Measurements from ENCODE around the gene PIEZO1.
A peak's percentile ranks its signal among the peaks of the same experiment; 100 is the strongest.

The PIEZO1 gene

DNA sequence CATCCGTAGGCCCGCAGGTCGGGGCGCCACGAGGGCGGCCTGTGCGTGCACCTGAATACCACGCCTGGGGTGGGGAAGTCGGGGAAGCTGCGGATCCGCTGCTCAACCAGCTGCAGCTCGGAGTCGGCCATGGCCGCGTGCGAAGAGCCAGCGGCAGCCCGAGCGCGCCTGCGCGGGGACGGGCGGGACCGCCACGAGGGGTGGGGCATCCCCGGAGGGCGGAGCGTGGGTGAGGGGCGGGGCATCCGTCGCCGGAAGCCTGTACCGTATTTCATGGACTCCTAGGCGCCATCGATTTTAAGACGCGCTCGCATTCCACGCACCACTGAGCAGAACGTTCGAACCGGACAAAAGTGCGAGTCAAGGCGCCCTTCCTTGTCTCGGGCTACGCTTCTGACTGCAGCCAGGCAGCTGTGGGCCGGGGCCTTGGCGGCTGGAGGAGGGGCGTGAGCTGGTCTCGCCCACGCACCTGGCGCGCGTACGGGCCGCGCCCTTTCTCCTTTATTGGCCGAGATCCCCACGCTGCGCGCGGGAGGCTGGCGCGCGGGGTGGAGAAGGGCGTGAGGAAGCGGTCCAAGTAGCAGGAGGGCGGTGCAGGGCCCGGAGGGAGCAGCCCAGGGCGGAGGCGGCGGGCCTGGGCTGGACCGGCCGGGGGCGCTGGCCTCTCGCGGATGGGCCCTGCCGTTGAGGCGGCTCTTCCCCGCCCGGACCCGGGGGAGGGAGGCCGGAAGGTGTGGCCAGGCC lies 26.9 kb upstream of the PIEZO1 start, which contains the start of gene APRT:
Gene APRT, minus strand, starts transcription at position 160 of the 744 bp plus-strand sequence. Its CDS starts 29 bp downstream, at position 131.
- TF ChIP-seq, protein P1, sequence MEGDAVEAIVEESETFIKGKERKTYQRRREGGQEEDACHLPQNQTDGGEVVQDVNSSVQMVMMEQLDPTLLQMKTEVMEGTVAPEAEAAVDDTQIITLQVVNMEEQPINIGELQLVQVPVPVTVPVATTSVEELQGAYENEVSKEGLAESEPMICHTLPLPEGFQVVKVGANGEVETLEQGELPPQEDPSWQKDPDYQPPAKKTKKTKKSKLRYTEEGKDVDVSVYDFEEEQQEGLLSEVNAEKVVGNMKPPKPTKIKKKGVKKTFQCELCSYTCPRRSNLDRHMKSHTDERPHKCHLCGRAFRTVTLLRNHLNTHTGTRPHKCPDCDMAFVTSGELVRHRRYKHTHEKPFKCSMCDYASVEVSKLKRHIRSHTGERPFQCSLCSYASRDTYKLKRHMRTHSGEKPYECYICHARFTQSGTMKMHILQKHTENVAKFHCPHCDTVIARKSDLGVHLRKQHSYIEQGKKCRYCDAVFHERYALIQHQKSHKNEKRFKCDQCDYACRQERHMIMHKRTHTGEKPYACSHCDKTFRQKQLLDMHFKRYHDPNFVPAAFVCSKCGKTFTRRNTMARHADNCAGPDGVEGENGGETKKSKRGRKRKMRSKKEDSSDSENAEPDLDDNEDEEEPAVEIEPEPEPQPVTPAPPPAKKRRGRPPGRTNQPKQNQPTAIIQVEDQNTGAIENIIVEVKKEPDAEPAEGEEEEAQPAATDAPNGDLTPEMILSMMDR (IDR thresholded peaks at IDR 0.05; ENCODE audit: low read depth, low read length), result no peak
- peak; percentile 94 to 97 for DNase-seq (ENCODE audit: low read depth in 2 of 2)
- peak within 1 kb of the TSS; percentile 71 to 77 for H3K4me3 ChIP-seq (replicated peaks in 1 of 2; ENCODE audit: low read depth in 2 of 2, low read length in 2 of 2)

DNA sequence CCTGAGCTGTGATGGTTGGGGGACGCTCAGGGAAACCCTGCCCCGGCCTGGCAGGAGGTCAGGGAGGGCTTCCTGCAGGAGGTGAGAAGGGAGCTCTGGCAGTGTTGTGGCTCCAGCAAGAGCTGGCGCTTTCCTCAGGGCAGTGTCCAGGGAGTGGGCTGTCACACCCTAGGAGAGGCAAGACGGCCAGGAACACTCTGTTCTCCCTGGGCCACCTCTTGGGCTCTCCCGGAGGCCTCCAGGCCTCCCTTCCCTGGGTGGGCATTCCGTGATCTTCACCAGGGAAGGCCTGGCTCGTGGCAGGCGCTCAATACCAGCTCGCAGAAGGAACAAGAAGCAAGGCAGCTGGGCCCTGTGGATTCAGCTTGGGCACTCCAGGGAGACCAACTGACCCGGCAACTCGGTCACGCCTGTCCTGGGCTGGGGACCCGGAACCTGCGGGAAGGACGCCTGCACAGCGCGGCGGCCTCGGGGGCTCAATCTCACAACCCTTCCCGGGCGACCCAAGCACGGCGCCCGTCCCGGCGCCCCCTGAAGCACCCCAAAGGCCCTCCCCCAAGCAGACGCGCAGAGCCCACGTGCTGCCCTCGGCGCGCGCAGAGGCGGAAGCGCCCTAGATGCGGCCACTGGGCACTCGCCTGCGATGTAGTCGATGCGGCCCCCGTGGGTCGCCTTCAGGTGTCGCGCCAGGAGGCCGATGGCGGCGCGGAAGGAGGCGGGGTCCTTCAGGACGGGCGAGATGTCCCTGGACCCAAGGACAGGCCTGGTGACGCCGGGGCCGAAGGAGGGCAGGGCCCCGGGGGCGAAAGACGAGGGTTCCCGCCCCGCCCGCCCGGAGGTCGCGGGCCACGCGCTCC lies 26.1 kb upstream of the PIEZO1 start:
- TF ChIP-seq, protein P1 (IDR thresholded peaks at IDR 0.05; ENCODE audit: low read depth, low read length), result no peak
- peak overlapping the region; percentile 71 to 77 for H3K4me3 ChIP-seq (replicated peaks in 1 of 2; ENCODE audit: low read depth in 2 of 2, low read length in 2 of 2)
- peak; percentile 78 to 86 for DNase-seq (ENCODE audit: low read depth in 2 of 2)

DNA sequence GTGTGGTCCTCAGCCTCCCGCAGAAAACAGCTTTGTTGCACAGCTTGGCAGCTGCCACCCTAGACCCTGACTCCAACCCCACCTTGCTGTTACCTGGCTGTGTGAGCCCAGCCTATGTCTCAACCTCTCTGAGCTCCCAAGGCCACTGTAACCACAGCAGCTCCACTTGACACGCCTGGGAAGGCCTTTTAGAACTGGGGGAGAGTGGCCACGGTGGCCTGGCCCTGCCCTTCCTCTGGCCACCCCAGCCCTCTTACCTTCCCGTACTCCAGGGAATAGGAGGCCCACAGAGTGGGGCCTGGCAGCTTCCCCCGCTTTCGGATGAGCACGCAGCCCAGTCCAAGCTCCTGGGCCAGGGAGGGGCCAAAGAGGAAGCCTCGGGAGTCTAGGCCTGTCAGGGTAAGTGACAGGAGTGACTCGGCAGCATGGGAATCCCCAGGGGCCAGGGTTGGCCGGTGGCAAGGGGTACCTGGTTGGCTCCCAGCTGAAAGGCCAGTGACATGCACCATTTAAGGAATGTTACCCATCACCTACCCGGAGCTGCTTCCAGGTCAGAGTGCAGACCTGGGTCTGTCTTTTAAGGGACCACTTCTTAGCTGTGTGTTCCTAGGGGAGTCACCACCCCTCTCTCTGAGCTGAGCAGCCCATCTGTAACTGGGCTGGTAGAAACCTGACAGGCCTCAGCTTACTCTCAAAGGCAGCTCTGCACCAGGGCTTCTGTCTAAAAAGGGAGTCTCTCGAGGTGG lies 25.3 kb upstream of the PIEZO1 start:
- H3K4me3 ChIP-seq (replicated peaks in 1 of 2; ENCODE audit: low read depth in 2 of 2, low read length in 2 of 2), result peak overlapping the region; percentile 71 to 77
- TF ChIP-seq, protein P1 (IDR thresholded peaks at IDR 0.05; ENCODE audit: low read depth, low read length), result no peak
- peak in 1 of 2 donors; percentile 12 for DNase-seq (ENCODE audit: low read depth in 2 of 2)

DNA sequence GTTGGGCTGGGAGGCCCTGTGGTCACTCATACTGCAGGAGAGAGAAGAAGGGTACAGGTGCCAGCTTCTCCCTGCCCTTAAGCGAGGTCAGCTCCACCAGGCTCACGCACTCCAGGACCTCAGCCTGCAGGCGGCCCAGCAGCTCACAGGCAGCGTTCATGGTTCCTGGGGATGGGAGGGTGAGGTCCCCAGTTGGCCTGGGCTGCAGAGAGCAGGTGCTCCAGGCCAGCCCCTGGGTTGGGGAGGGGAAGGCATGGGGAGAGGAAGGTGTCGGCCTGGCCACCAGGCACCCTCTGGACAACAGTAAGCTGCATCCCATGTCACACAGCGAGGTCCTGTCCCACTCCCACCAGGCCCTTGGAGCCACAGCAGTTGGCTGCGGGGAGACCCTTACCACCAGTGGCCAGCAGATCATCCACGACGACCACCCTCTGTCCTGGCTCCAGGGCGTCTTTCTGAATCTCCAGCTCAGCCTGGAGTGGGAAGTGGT lies 24.7 kb upstream of the PIEZO1 start:
- TF ChIP-seq, protein P1 (IDR thresholded peaks at IDR 0.05; ENCODE audit: low read depth, low read length), result no peak
- peak overlapping the region; percentile 71 to 77 for H3K4me3 ChIP-seq (replicated peaks in 1 of 2; ENCODE audit: low read depth in 2 of 2, low read length in 2 of 2)

DNA sequence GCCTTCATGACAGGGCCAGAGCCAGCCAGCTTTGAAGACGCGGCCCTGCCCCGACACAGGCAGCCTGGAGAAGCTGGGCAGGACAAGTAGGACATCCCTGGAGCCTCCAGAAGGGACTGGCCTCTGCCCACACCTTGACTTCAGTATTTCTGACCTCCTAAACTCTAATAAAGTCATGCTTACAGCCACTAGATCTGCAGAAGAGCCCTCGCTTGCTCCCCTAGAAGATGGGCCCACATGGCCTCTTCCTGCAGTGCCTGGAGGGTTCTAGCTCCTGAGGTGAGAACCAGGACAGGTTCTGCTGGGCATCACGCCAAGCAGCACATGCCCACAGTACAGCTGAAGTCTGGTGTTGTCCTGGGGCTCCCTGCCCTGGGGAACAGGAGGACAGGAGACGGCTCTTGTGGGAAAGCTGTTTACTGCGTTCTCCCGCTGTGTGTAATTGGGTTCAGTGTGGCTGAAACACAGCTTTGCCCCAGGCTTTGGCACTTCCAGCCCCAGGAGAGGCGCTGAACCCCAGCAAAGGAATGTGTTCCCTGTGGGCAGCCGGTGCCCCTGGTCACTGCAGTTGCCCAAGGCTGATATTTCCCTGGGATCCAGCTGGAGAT lies 24.2 kb upstream of the PIEZO1 start:
- TF ChIP-seq, protein P1 (IDR thresholded peaks at IDR 0.05; ENCODE audit: low read depth, low read length), result no peak
- DNase-seq (ENCODE audit: low read depth in 2 of 2), result no peak
- H3K4me3 ChIP-seq (replicated peaks in 1 of 2; ENCODE audit: low read depth in 2 of 2, low read length in 2 of 2), result no peak overlapping the region

More for the DNA sequence above, 24.7 kb upstream of the PIEZO1 start:
- DNase-seq (ENCODE audit: low read depth in 2 of 2), result no peak
